Measurements from ENCODE around the gene EGFL7. TPM values are rescaled to one million over a fixed set of nuclear protein-coding genes. Genes with fewer than 3 reads are reported as not detected.

EGFL7 gene
- total and polyA plus RNA-seq, 4 donors, result 32.1 to 39.7 (median 36.5) TPM

DNA sequence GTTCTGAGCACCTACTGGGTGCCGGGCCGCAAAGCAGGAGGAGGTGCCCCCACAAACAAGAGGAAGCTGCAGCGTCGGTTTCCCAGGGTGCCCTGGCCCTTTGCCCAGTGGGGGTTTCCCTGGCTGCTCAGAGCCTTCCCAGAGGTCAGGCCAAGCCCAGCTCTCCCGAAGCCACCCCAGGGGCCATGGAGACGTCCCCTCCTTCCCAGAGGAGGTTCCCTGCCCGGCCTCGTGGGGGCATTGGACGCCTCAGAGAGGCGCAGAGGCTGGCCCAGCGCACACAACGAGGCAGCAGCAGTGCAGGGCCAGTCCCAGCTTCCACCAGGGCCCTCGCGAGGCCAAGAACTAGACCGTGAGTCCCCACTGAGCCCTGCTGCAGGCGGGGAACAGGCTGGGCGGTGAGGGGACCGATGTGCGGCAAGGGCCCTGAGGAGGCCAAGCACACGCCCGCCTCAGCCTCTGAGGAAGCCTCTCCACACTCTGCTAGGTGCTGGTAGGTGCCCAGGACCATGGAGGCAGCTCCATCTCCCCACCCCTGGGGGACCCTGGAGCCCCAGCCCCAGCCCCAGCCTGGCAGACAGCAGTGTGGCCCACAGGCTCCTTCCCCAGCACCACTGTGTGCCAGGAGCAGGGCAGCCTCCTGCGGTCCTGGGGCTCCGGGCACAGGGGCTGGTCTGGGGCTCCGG lies 56.6 kb downstream of the EGFL7 start:
- Histone ChIP-seq H3K27ac (ENCODE audit: low read depth in 1 of 2, low read length in 2 of 2) (no peak overlapping the region), H3K36me3 (ENCODE audit: control insufficient read depth in 4 of 4, insufficient read depth in 3 of 4, low read depth in 1 of 4, low read length in 3 of 4) (peaks cover 7 to 19% (median 14%) of the 10 kb centered on the region in 4 donors), H3K4me3 (ENCODE audit: low read depth in 1 of 3, low read length in 3 of 3) (no peak overlapping the region), H3K4me1 (ENCODE audit: control insufficient read depth in 4 of 4, insufficient read depth in 4 of 4, low read length in 3 of 4) (peaks cover 0 to 32% (median 13%) of the 10 kb centered on the region in 4 donors), H3K9me3 (ENCODE audit: control insufficient read depth in 4 of 4, low read length in 3 of 4) (no peaks in the 10 kb centered on the region), H3K9ac (ENCODE audit: low read depth in 1 of 2, low read length in 2 of 2) (no peak overlapping the region), H3K27me3 (ENCODE audit: control insufficient read depth in 4 of 4, insufficient read depth in 4 of 4, low read length in 3 of 4) (no peaks in the 10 kb centered on the region)
- no peak for TF ChIP-seq YY1 (IDR thresholded peaks at IDR 0.05)
- TF ChIP-seq RAD21 (IDR thresholded peaks at IDR 0.05), result no peak
- no peak for DNase-seq (ENCODE audit: low spot score)
- 59% methylated on average over 24 of the region's 24 CpGs for WGBS

DNA sequence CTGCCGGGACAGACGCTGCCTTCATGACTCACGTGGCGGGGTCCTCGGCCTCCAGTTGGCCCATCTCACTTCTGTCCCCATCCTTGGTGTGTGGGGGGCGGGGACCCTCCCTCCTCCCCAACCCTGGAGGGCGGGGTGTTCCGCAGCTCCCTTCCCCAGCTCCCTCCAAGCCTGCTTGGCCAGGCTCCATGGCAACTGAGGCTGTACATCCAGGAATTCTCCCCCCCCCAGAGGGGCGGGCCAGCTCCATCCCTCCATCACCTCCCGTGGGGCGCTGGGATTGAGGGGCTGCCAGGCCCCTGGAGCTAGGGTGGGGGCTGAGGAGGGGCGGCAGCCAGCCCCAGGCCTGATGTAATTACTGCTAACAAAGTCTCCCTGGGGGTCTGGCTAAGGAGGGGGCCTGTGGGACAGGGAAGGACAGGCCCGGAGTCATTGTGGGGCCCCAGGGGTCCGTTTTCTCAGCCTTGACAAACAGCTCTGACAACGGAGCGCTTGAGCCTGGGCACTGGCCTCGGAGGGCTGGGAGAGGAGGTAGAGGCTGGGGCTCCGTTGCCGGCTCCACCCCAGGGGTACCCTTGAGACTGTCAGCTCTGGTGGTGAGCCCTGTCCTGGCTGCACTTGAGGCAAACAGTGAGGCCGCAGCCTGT lies 57.7 kb downstream of the EGFL7 start:
- H3K9ac ChIP-seq (ENCODE audit: low read depth in 1 of 2, low read length in 2 of 2), result no peak overlapping the region
- peaks cover 0 to 39% (median 14%) of the 10 kb centered on the region in 4 donors for H3K4me1 ChIP-seq (ENCODE audit: control insufficient read depth in 4 of 4, insufficient read depth in 4 of 4, low read length in 3 of 4)
- H3K4me3 ChIP-seq (ENCODE audit: low read depth in 1 of 3, low read length in 3 of 3), result no peak overlapping the region
- TF ChIP-seq, protein P1, sequence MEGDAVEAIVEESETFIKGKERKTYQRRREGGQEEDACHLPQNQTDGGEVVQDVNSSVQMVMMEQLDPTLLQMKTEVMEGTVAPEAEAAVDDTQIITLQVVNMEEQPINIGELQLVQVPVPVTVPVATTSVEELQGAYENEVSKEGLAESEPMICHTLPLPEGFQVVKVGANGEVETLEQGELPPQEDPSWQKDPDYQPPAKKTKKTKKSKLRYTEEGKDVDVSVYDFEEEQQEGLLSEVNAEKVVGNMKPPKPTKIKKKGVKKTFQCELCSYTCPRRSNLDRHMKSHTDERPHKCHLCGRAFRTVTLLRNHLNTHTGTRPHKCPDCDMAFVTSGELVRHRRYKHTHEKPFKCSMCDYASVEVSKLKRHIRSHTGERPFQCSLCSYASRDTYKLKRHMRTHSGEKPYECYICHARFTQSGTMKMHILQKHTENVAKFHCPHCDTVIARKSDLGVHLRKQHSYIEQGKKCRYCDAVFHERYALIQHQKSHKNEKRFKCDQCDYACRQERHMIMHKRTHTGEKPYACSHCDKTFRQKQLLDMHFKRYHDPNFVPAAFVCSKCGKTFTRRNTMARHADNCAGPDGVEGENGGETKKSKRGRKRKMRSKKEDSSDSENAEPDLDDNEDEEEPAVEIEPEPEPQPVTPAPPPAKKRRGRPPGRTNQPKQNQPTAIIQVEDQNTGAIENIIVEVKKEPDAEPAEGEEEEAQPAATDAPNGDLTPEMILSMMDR (IDR thresholded peaks at IDR 0.05; ENCODE audit: low read depth, low read length, missing input control), result no peak
- TF ChIP-seq, protein P2, sequence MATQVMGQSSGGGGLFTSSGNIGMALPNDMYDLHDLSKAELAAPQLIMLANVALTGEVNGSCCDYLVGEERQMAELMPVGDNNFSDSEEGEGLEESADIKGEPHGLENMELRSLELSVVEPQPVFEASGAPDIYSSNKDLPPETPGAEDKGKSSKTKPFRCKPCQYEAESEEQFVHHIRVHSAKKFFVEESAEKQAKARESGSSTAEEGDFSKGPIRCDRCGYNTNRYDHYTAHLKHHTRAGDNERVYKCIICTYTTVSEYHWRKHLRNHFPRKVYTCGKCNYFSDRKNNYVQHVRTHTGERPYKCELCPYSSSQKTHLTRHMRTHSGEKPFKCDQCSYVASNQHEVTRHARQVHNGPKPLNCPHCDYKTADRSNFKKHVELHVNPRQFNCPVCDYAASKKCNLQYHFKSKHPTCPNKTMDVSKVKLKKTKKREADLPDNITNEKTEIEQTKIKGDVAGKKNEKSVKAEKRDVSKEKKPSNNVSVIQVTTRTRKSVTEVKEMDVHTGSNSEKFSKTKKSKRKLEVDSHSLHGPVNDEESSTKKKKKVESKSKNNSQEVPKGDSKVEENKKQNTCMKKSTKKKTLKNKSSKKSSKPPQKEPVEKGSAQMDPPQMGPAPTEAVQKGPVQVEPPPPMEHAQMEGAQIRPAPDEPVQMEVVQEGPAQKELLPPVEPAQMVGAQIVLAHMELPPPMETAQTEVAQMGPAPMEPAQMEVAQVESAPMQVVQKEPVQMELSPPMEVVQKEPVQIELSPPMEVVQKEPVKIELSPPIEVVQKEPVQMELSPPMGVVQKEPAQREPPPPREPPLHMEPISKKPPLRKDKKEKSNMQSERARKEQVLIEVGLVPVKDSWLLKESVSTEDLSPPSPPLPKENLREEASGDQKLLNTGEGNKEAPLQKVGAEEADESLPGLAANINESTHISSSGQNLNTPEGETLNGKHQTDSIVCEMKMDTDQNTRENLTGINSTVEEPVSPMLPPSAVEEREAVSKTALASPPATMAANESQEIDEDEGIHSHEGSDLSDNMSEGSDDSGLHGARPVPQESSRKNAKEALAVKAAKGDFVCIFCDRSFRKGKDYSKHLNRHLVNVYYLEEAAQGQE (IDR thresholded peaks at IDR 0.05), result no peak
- TF ChIP-seq, protein P3, sequence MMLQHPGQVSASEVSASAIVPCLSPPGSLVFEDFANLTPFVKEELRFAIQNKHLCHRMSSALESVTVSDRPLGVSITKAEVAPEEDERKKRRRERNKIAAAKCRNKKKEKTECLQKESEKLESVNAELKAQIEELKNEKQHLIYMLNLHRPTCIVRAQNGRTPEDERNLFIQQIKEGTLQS (IDR thresholded peaks at IDR 0.05), result no peak
- H3K27me3 ChIP-seq (ENCODE audit: control insufficient read depth in 4 of 4, insufficient read depth in 4 of 4, low read length in 3 of 4), result no peaks in the 10 kb centered on the region
- H3K9me3 ChIP-seq (ENCODE audit: control insufficient read depth in 4 of 4, low read length in 3 of 4), result no peaks in the 10 kb centered on the region
- WGBS, result 69% methylated on average over 20 of the region's 20 CpGs
- no peak for DNase-seq (ENCODE audit: low spot score)
- no peak overlapping the region for H3K27ac ChIP-seq (ENCODE audit: low read depth in 1 of 2, low read length in 2 of 2)
- peaks cover 12 to 27% (median 18%) of the 10 kb centered on the region in 4 donors for H3K36me3 ChIP-seq (ENCODE audit: control insufficient read depth in 4 of 4, insufficient read depth in 3 of 4, low read depth in 1 of 4, low read length in 3 of 4)

DNA sequence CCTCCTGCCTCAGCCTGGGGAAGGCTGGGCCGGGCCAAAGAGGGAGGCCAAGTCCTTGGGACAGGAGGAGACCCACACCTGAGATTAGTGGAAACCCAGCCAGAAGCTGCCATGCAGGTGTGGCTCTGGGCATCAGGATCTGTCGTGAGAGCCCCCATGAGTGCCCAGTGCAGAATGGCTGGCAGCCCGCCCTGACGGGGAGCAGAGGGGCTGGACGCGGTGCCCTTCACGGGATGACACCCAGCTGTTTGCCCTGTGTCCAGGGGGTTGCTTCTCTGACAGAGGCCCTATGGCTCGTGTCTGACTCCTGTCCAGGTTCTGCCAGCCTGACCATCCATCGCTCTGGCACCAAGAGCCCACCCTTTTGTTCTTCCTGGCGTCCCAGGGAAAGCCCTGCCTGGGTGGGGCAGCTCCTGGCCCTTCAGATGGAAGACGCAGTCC lies 58.2 kb downstream of the EGFL7 start:
- 81% methylated on average over 11 of the region's 11 CpGs for WGBS
- TF ChIP-seq, protein P2 (IDR thresholded peaks at IDR 0.05), result peak; percentile 78
- TF ChIP-seq FOXA1 (IDR thresholded peaks at IDR 0.05), result no peak
- no peak overlapping the region for H3K27ac ChIP-seq (ENCODE audit: low read depth in 1 of 2, low read length in 2 of 2)
- H3K4me3 ChIP-seq (ENCODE audit: low read depth in 1 of 3, low read length in 3 of 3), result no peak overlapping the region
- H3K9me3 ChIP-seq (ENCODE audit: control insufficient read depth in 4 of 4, low read length in 3 of 4), result no peaks in the 10 kb centered on the region
- no peaks in the 10 kb centered on the region for H3K27me3 ChIP-seq (ENCODE audit: control insufficient read depth in 4 of 4, insufficient read depth in 4 of 4, low read length in 3 of 4)
- peaks cover 0 to 44% (median 18%) of the 10 kb centered on the region in 4 donors for H3K4me1 ChIP-seq (ENCODE audit: control insufficient read depth in 4 of 4, insufficient read depth in 4 of 4, low read length in 3 of 4)
- H3K36me3 ChIP-seq (ENCODE audit: control insufficient read depth in 4 of 4, insufficient read depth in 3 of 4, low read depth in 1 of 4, low read length in 3 of 4), result peaks cover 15 to 30% (median 20%) of the 10 kb centered on the region in 4 donors
- no peak overlapping the region for H3K9ac ChIP-seq (ENCODE audit: low read depth in 1 of 2, low read length in 2 of 2)
- DNase-seq (ENCODE audit: low spot score), result no peak
